GM23338 (cell line): ENCODE results near the gene PLS3. TPM values are rescaled to one million over a fixed set of nuclear protein-coding genes. Genes with fewer than 3 reads are reported as not detected.
A peak's percentile ranks its signal among the peaks of the same experiment; 100 is the strongest.

ENCODE experiments used
- ATAC-seq: fragments of 200-7000 bp; cut with Tn5 transposase; 3 replicates; pipeline ENCODE4 v1.9.1; 2020
- DNase-seq: peaks from one replicate; pipeline ENCODE4 v3.0.0-alpha.2; 2015; ENCODE audit warnings: low spot score
- H2AFZ ChIP-seq: fragments of 200-600 bp; sonication (generic); 2 replicates; pipeline ENCODE4 v1.8.0; 2016; ENCODE audit warnings: antibody characterized with exemption, mild to moderate bottlenecking, moderate library complexity
- H3F3A ChIP-seq: fragments of 200-600 bp; sonication (generic); replicated peaks from 2 replicates; pipeline ENCODE4 v1.8.0; 2017; ENCODE audit warnings: antibody characterized with exemption, mixed run types, low read depth
- H3K27ac ChIP-seq: fragments of 200-600 bp; sonication (generic); 2 replicates; pipeline ENCODE4 v1.6.1; 2016; ENCODE audit warnings: low read depth
- H3K27me3 ChIP-seq: fragments of 200-600 bp; sonication (generic); 2 replicates; pipeline ENCODE4 v1.8.0; 2016; ENCODE audit warnings: mild to moderate bottlenecking, mixed run types, moderate library complexity; ENCODE audit not compliant: insufficient read depth
- H3K36me3 ChIP-seq: fragments of 200-600 bp; sonication (generic); 2 replicates; pipeline ENCODE4 v1.8.0; 2016; ENCODE audit warnings: mild to moderate bottlenecking; ENCODE audit not compliant: insufficient read depth
- H3K4me1 ChIP-seq: fragments of 200-600 bp; sonication (generic); 2 replicates; pipeline ENCODE4 v1.8.0; 2016; ENCODE audit warnings: mild to moderate bottlenecking, moderate library complexity; ENCODE audit not compliant: insufficient read depth
- H3K4me2 ChIP-seq: fragments of 200-600 bp; sonication (generic); 2 replicates; pipeline ENCODE4 v1.7.1; 2017; ENCODE audit warnings: mixed run types
- H3K4me3 ChIP-seq: fragments of 200-600 bp; sonication (generic); 2 replicates; pipeline ENCODE4 v1.6.1; 2016; ENCODE audit warnings: mixed run types
- H3K79me2 ChIP-seq: fragments of 200-600 bp; sonication (generic); replicated peaks from 2 replicates; pipeline ENCODE4 v1.8.0; 2017; ENCODE audit warnings: mild to moderate bottlenecking; ENCODE audit not compliant: insufficient read depth
- H3K9me2 ChIP-seq: fragments of 200-600 bp; sonication (generic); 2 replicates; pipeline ENCODE4 v1.8.0; 2017; ENCODE audit not compliant: insufficient read depth
- H4K20me1 ChIP-seq: fragments of 200-600 bp; sonication (generic); replicated peaks from 2 replicates; pipeline ENCODE4 v1.8.0; 2017; ENCODE audit warnings: mild to moderate bottlenecking; ENCODE audit not compliant: insufficient read depth
- H3K27ac Mint-ChIP-seq: 2 replicates; pipeline ENCODE4 v1.8.0; 2020; ENCODE audit warnings: inconsistent platforms, mild to moderate bottlenecking, moderate library complexity, mixed read lengths
- H3K27me3 Mint-ChIP-seq: 3 replicates; pipeline ENCODE4 v1.8.0; 2022; ENCODE audit warnings: low read depth, mild to moderate bottlenecking, moderate library complexity, mixed read lengths, inconsistent platforms; ENCODE audit not compliant: insufficient read depth, poor library complexity
- H3K36me3 Mint-ChIP-seq: 3 replicates; pipeline ENCODE4 v1.8.0; 2021; ENCODE audit warnings: low read depth, mild to moderate bottlenecking, inconsistent platforms, moderate library complexity, mixed read lengths
- H3K4me1 Mint-ChIP-seq: 3 replicates; pipeline ENCODE4 v1.8.0; 2020; ENCODE audit warnings: mild to moderate bottlenecking, inconsistent platforms, mixed read lengths
- H3K4me3 Mint-ChIP-seq: 3 replicates; pipeline ENCODE4 v1.8.0; 2021; ENCODE audit warnings: moderate library complexity, mild to moderate bottlenecking, inconsistent platforms, mixed read lengths
- H3K9me3 Mint-ChIP-seq: 3 replicates; pipeline ENCODE4 v1.8.0; 2020; ENCODE audit warnings: moderate library complexity, mild to moderate bottlenecking, inconsistent platforms, mixed read lengths
- CREB1 ChIP-seq: fragments of 250-450 bp; sonication (Bioruptor Pico); IDR thresholded peaks from 2 replicates; pipeline ENCODE4 v1.5.0; 2020; ENCODE audit warnings: low read depth, mild to moderate bottlenecking, moderate library complexity
- CTCF ChIP-seq, 2 experiments: fragments of 200-600 bp in 1 of 2; sonication (generic) in 1 of 2; conservative IDR thresholded peaks; 2 replicates each; pipeline versions ENCODE4 v1.5.1 to v1.6.1; 2016 to 2017; ENCODE audit warnings: antibody characterized with exemption in 2 of 2, low read depth in 2 of 2, mild to moderate bottlenecking in 2 of 2, moderate library complexity in 1 of 2
- ETS1 ChIP-seq: IDR thresholded peaks from 2 replicates; pipeline ENCODE4 v1.6.1; 2016; ENCODE audit warnings: antibody characterized with exemption
- EZH2 ChIP-seq: fragments of 200-600 bp; sonication (generic); IDR thresholded peaks from one replicate; pipeline ENCODE4 v1.8.0; 2017; ENCODE audit warnings: antibody characterized with exemption, mild to moderate bottlenecking, low read depth; ENCODE audit not compliant: unreplicated experiment
- EZH2phosphoT487 ChIP-seq: fragments of 200-600 bp; sonication (generic); IDR thresholded peaks from one replicate; pipeline ENCODE4 v1.8.1; 2018; ENCODE audit warnings: antibody characterized with exemption; ENCODE audit not compliant: unreplicated experiment
- JUNB ChIP-seq: IDR thresholded peaks from one replicate; pipeline ENCODE4 v1.6.1; 2016; ENCODE audit warnings: antibody characterized with exemption; ENCODE audit not compliant: unreplicated experiment
- NANOG ChIP-seq: IDR thresholded peaks from 2 replicates; pipeline ENCODE4 v1.6.1; 2016; ENCODE audit warnings: antibody characterized with exemption, borderline replicate concordance
- POLR2AphosphoS5 ChIP-seq: IDR thresholded peaks from 2 replicates; pipeline ENCODE4 v1.6.1; 2016; ENCODE audit warnings: antibody characterized with exemption, low read depth
- STAT1 ChIP-seq: IDR thresholded peaks from one replicate; pipeline ENCODE4 v1.6.1; 2016; ENCODE audit warnings: antibody characterized with exemption; ENCODE audit not compliant: unreplicated experiment
- ZNF114 ChIP-seq: fragments of 250-450 bp; sonication (Bioruptor Pico); IDR thresholded peaks from 2 replicates; pipeline ENCODE4 v1.5.0; 2020; ENCODE audit warnings: mild to moderate bottlenecking, moderate library complexity
- ZNF331 ChIP-seq: fragments of 250-450 bp; sonication (Bioruptor Pico); IDR thresholded peaks from 2 replicates; pipeline ENCODE4 v1.5.0; 2020; ENCODE audit warnings: low read depth, mild to moderate bottlenecking, moderate library complexity
- ZNF462 ChIP-seq: fragments of 250-450 bp; sonication (Bioruptor Pico); IDR thresholded peaks from 2 replicates; pipeline ENCODE4 v1.5.0; 2020; ENCODE audit warnings: mild to moderate bottlenecking, moderate library complexity
- polyA plus RNA-seq: library from polyadenylated mRNA; unstranded; fragments of >200 nt; fragmentation: Nextera tagmentation; extraction: Ambion mirVana; gene quantifications from 2 replicates; pipeline ENCODE4 v1.2.1, GENCODE V29; 2016
- total RNA-seq: library from RNA; depleted of rRNA; stranded (reverse); fragments of >200 nt; shearing (Covaris generic); gene quantifications from 2 replicates; pipeline ENCODE4 v1.2.3, GENCODE V29; 2014
- TF ChIP-seq, protein P1 (sequence below): IDR thresholded peaks from one replicate; pipeline ENCODE4 v1.6.1; 2018; ENCODE audit warnings: antibody characterized with exemption; ENCODE audit not compliant: unreplicated experiment

PLS3 gene
- total and polyA plus RNA-seq, 2 experiments from 2014 or later, result 81.6 to 128 TPM

DNA sequence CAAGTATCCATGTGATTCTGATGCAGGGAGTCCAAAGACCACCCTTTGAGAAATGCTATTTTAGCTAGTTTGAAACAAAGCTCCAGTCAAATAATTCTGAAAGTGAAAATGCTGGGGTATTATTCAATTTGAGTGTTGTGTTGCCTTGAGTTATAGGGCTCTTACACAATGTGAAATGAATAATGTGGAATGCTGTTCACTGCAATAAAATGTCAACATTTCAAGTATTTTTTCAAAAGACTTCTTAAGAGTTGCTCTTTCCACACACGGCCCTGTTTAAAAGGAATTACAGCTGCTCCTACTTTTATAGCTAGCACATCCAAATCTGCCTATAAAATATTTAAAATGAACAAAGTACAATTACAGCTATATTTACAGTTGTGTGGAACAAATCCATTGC is 27.5 kb upstream of the PLS3 start:
- H3K4me1 Mint-ChIP-seq, result peaks cover 10% of the 10 kb centered on the region
- TF ChIP-seq CTCF (conservative IDR thresholded peaks at IDR 0.05; ENCODE audit: low read depth in 2 of 2), result no peak
- no peak for TF ChIP-seq JUNB
- TF ChIP-seq POLR2AphosphoS5, result no peak
- TF ChIP-seq CREB1 (CRISPR knock-in tag), result no peak
- TF ChIP-seq NANOG, result no peak
- TF ChIP-seq ZNF114 (CRISPR knock-in tag), result no peak
- TF ChIP-seq EZH2, result no peak
- no peak for TF ChIP-seq ZNF462 (CRISPR knock-in tag)
- no peak for TF ChIP-seq STAT1
- TF ChIP-seq, protein P1, sequence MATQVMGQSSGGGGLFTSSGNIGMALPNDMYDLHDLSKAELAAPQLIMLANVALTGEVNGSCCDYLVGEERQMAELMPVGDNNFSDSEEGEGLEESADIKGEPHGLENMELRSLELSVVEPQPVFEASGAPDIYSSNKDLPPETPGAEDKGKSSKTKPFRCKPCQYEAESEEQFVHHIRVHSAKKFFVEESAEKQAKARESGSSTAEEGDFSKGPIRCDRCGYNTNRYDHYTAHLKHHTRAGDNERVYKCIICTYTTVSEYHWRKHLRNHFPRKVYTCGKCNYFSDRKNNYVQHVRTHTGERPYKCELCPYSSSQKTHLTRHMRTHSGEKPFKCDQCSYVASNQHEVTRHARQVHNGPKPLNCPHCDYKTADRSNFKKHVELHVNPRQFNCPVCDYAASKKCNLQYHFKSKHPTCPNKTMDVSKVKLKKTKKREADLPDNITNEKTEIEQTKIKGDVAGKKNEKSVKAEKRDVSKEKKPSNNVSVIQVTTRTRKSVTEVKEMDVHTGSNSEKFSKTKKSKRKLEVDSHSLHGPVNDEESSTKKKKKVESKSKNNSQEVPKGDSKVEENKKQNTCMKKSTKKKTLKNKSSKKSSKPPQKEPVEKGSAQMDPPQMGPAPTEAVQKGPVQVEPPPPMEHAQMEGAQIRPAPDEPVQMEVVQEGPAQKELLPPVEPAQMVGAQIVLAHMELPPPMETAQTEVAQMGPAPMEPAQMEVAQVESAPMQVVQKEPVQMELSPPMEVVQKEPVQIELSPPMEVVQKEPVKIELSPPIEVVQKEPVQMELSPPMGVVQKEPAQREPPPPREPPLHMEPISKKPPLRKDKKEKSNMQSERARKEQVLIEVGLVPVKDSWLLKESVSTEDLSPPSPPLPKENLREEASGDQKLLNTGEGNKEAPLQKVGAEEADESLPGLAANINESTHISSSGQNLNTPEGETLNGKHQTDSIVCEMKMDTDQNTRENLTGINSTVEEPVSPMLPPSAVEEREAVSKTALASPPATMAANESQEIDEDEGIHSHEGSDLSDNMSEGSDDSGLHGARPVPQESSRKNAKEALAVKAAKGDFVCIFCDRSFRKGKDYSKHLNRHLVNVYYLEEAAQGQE, result no peak
- no peak for TF ChIP-seq ZNF331 (CRISPR knock-in tag)
- no peak for TF ChIP-seq ETS1
- TF ChIP-seq EZH2phosphoT487, result no peak
- Histone ChIP-seq H3K4me2 (no peak overlapping the region), H3F3A (no peaks in the 10 kb centered on the region), H3K4me1 (no peaks in the 10 kb centered on the region), H3K9me2 (no peaks in the 10 kb centered on the region), H2AFZ (peak overlapping the region; percentile 56; the same call in 1 of the 2 replicates), H3K27me3 (no peaks in the 10 kb centered on the region), H3K4me3 (no peak overlapping the region), H3K27ac (no peak overlapping the region), H3K79me2 (no peaks in the 10 kb centered on the region), H4K20me1 (no peaks in the 10 kb centered on the region), H3K36me3 (no peaks in the 10 kb centered on the region)
- ATAC-seq (no peak), DNase-seq (no peak)
- no peak overlapping the region for H3K4me3 Mint-ChIP-seq
- H3K36me3 Mint-ChIP-seq, result no peaks in the 10 kb centered on the region
- peaks cover 3% of the 10 kb centered on the region for H3K27me3 Mint-ChIP-seq
- H3K27ac Mint-ChIP-seq, result no peak overlapping the region
- H3K9me3 Mint-ChIP-seq, result no peaks in the 10 kb centered on the region
